BJ (cell line): ENCODE results near the gene COL5A2. TPM values are rescaled to one million over a fixed set of nuclear protein-coding genes. Genes with fewer than 3 reads are reported as not detected.

Experiments
- CTCF ChIA-PET: fragments of 350-600 bp; formaldehyde crosslinking; extraction: SDS; loops from one replicate; lab custom pipeline; 2021; ENCODE audit warnings: antibody characterized with exemption, inconsistent platforms; lab: Yijun Ruan, JAX
- POLR2A ChIA-PET: fragments of 300-600 bp; sonication (Branson Sonifier 250); formaldehyde crosslinking; extraction: SDS; loops from one replicate; lab custom pipeline; 2021; ENCODE audit warnings: antibody characterized with exemption; lab: Charles Lee
- DNase-seq: peaks from one replicate; pipeline ENCODE4 v3.0.0-alpha.2; 2011; ENCODE audit warnings: low read depth
- H3K27me3 ChIP-seq: 2 replicates; pipeline ENCODE4 v1.6.0; 2011; ENCODE audit warnings: low read length; ENCODE audit not compliant: control insufficient read depth, insufficient read depth
- H3K36me3 ChIP-seq: 2 replicates; pipeline ENCODE4 v1.5.1; 2011; ENCODE audit warnings: low read length; ENCODE audit not compliant: control insufficient read depth, insufficient read depth
- H3K4me3 ChIP-seq: 2 replicates; pipeline ENCODE4 v1.5.1; 2011; ENCODE audit warnings: low read depth, mild to moderate bottlenecking, control low read depth, low read length
- polyA plus RNA-seq: library from polyadenylated mRNA; depleted of rRNA; stranded (reverse); fragments of >200 nt; gene quantifications from 2 replicates; pipeline ENCODE4 v1.2.3, GENCODE V29; 2011
- TF ChIP-seq, protein P1 (sequence below): IDR thresholded peaks from 2 replicates; pipeline ENCODE4 v1.5.1; 2011; ENCODE audit warnings: low read depth, mild to moderate bottlenecking, control low read depth, inconsistent platforms, low read length, moderate library complexity; ENCODE audit not compliant: insufficient read depth

The COL5A2 gene
- polyA plus RNA-seq, 1 experiment = 351 TPM

DNA sequence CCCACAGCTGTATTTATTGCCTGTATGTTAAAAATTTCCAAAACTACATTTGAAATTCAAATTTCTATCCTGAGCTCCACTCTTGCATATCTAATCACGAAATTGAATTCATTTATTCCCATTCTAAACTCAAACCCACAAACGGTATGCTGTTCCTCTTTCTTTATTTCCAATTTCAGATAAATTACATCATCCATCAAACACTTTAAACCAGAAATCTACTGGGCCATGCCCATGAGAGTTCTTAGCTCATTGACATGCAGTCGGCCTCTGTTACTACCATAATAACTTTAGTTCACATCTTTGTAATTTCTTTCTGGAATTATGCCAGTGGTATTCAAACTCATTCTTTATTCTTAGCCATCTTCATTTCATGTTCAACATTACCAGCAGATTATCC is 105.1 kb downstream of the COL5A2 start:
- Histone ChIP-seq H3K4me3 (no peak overlapping the region), H3K27me3 (no peaks in the 10 kb centered on the region), H3K36me3 (peaks cover 11% of the 10 kb centered on the region)
- ChIA-PET CTCF (no interaction called here), POLR2A (no interaction called here)
- DNase-seq = no peak
- TF ChIP-seq, protein P1, sequence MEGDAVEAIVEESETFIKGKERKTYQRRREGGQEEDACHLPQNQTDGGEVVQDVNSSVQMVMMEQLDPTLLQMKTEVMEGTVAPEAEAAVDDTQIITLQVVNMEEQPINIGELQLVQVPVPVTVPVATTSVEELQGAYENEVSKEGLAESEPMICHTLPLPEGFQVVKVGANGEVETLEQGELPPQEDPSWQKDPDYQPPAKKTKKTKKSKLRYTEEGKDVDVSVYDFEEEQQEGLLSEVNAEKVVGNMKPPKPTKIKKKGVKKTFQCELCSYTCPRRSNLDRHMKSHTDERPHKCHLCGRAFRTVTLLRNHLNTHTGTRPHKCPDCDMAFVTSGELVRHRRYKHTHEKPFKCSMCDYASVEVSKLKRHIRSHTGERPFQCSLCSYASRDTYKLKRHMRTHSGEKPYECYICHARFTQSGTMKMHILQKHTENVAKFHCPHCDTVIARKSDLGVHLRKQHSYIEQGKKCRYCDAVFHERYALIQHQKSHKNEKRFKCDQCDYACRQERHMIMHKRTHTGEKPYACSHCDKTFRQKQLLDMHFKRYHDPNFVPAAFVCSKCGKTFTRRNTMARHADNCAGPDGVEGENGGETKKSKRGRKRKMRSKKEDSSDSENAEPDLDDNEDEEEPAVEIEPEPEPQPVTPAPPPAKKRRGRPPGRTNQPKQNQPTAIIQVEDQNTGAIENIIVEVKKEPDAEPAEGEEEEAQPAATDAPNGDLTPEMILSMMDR = no peak

DNA sequence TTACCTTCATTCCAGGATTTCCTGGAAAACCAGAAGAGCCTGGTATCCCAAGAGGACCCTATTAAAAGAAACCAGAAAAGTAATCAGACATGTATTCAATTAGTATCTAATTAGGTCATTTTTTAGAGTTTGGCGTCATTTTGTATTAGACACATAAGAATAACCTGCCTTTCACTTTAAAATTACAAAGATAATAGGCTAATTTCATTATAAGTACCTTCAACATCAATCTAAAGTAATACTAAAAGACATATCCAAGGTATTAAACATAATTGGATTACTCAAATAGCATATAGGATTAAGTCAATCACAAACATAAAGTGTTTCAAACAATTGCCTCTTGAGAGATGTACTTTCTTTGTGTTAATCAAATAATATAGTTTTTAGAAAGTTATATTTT is 107.5 kb downstream of the COL5A2 start:
- H3K4me3 ChIP-seq = no peak overlapping the region
- TF ChIP-seq, protein P1 = no peak
- POLR2A ChIA-PET = no interaction called here
- DNase-seq = no peak
- CTCF ChIA-PET = no interaction called here
- H3K27me3 ChIP-seq = no peaks in the 10 kb centered on the region
- H3K36me3 ChIP-seq = peaks cover 12% of the 10 kb centered on the region

DNA sequence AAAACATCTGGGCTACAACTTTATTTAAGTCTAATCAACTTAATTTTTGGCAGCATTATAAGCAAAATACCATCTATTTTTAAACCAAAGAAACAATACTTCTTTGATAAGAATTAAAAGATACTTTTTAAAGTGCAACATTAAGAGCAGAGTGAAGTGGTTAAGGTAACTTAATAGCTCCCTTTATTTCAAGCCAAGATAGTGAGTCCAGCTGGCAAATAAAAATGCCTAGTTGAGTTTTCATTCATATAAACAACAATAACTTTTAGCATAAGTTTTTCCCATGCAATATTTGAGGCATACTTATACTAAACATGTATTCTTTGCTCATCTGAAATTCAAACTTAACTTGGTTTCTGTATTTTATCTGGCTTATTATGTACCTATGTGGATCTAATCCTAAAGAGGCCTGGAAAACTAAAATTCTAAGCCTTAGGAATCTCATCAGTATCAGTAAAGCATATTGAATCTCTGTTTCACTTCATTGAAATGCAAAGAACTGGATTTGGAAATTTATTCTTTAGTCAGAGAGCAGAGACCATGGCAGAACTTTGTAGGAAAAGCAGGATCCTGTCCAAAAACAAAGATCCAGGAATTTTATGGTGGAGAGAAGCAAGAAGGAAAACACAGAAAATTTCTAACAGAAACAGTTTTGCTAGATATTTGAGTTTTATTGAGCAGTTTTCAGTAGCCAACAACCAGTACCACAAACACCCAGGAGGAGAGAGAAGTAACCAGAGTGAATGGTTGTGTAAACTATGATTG is 109.5 kb downstream of the COL5A2 start:
- Histone ChIP-seq H3K27me3 (no peaks in the 10 kb centered on the region), H3K4me3 (no peak overlapping the region), H3K36me3 (peaks cover 12% of the 10 kb centered on the region)
- ChIA-PET CTCF (no interaction called here), POLR2A (interaction anchor here (0.5 kb wide), 1 partner anchor 11 kb away, joined by 3 read pairs; no protein-coding TSS in a partner anchor)
- TF ChIP-seq, protein P1 = no peak
- DNase-seq = no peak

DNA sequence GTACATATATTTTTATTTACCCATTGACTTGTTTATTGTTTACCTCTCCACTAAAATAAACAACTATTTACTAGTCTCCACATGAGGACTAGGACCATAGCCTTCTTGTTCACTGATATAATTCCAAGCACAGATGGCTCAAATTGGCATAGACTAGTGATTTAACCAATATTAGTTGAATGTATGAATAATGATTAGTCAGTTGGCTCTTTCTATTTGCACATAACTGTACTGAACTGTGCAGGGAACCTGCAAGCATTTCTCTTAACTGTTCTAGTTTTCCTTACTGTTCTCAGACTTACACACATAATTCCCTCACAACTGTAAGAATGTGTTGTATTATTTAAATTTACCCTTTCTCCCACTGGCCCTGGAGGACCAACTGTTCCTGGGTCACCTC is 113.5 kb downstream of the COL5A2 start:
- POLR2A ChIA-PET = no interaction called here
- Histone ChIP-seq H3K4me3 (no peak overlapping the region), H3K27me3 (no peaks in the 10 kb centered on the region), H3K36me3 (peaks cover 17% of the 10 kb centered on the region)
- TF ChIP-seq, protein P1 = no peak
- DNase-seq = no peak
- CTCF ChIA-PET = interaction anchor here (0.5 to 1.0 kb wide), 2 partner anchors 11 to 184 kb away, joined by 3 read pairs; no protein-coding TSS in a partner anchor

DNA sequence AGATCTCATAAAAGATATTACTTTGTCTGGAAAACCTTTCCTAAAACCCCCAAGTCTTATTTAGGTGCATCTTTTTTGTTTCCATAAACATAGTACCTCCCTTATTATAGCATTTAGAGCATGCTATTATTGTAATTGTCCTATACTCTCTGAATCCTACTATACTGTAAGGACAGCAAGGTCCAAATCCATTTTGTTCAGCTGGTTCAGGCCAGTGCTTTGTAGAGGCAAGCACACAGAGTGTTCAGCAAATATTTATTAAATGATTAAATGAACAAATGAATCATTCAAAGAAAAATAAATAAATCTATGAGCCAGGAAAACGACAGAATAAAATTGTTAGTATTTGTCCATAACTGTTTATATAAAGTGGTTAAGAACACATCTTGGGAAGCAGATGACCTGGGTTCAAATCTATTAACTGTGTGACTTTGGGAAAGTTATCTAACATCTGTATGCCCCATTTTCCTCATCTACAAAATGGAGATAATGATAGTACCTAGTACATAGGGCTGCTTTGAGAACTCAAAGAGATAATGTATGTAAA is 119.4 kb downstream of the COL5A2 start:
- DNase-seq = no peak
- ChIA-PET CTCF (interaction anchor here (0.8 kb wide), 1 partner anchor 58 kb away, joined by 3 read pairs; no protein-coding TSS in a partner anchor), POLR2A (no interaction called here)
- TF ChIP-seq, protein P1 = no peak
- Histone ChIP-seq H3K4me3 (no peak overlapping the region), H3K36me3 (peaks cover 8% of the 10 kb centered on the region), H3K27me3 (no peaks in the 10 kb centered on the region)
